AG10803 (cell line): ENCODE data around the gene LMCD1.

ENCODE experiments used
- DNase-seq: peaks from one replicate; pipeline ENCODE4 v3.0.0; 2010; ENCODE audit warnings: low read depth
- H3K4me3 ChIP-seq: 2 replicates; pipeline ENCODE4 v1.5.1; 2011; ENCODE audit warnings: mild to moderate bottlenecking, low read length, control low read depth
- CTCF ChIP-seq: conservative IDR thresholded peaks from 2 replicates; pipeline ENCODE4 v1.5.1; 2011; ENCODE audit warnings: mild to moderate bottlenecking, low read length, control low read depth, inconsistent platforms

LMCD1 gene

DNA sequence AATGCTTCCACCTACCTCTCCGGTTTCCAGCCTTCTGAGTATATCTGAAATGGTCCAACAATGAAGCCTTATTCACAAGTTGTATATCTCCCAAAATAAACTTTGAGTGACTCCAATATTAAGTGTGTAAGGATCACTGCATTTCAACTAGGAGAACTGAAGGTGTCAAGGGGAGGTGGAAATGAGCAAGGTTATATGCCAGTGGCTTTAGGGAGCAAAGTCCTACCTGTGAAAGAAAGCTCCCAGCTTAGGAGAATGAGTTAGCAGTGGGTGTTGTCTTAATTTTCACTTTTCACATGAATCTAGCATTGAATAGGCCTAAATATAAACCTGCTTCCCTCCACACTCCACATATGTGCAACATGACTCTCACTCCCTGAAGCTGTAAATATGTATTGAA lies 29.0 kb downstream of the LMCD1 start:
- no peak overlapping the region for H3K4me3 ChIP-seq
- no peak for TF ChIP-seq CTCF
- DNase-seq: no peak

GRCh38 chr3:8532251-8532871 lies 30.7 kb downstream of the LMCD1 start:
- H3K4me3 ChIP-seq: no peak overlapping the region; the same call in 1 of the 2 replicates
- TF ChIP-seq CTCF: no peak
- DNase-seq: peak; percentile 98

- no peak overlapping the region for H3K4me3 ChIP-seq
- peak; percentile 94 for DNase-seq
- no peak for TF ChIP-seq CTCF
Observed at GRCh38 chr3:8536096-8537056, 34.8 kb downstream of the LMCD1 start.

DNA sequence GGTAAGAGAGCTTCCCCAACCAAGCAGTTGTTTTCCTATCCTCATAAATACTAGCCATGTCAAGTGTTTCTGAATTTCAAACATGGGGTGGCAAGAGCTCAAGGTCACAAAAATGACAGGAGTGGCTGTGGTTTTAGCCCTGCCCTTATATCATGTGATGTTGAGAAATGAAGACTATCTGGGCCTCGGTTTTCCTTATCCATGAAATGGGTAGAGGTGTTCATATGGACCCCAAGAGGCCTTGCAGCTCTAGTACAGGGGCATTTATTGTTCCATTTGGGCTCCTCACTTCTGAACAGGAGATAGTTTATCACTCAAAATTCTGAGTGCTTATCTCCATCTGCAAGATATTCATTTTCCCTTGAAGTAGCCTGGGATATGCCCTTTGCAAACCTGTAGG lies 35.8 kb downstream of the LMCD1 start:
- TF ChIP-seq CTCF: no peak
- DNase-seq: no peak
- H3K4me3 ChIP-seq: no peak overlapping the region

GRCh38 chr3:8538223-8538622 lies 36.6 kb downstream of the LMCD1 start:
- no peak for DNase-seq
- H3K4me3 ChIP-seq: no peak overlapping the region
- TF ChIP-seq CTCF: no peak

- H3K4me3 ChIP-seq: no peak overlapping the region
- DNase-seq: peak; percentile 73
- TF ChIP-seq CTCF: no peak
Observed at GRCh38 chr3:8538913-8539312, 37.3 kb downstream of the LMCD1 start.

DNA sequence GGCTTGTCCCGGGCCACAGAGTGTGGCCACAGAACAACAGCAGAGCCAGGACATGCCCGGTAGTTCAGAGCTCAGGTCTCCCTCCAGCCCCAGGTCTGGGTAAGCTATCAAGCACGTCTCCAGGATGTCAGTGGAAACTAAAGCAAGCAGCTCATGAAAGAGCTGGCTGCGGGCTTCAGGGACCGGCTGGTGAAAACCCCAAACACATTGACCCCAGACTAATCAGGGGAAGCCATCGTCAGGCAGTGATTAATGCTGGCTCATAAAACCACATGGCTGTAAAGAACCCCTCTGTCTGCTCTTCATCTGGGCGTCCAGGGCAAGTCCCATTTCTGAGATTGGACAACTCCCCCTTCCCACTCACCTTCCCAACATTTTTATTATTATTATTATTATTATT lies 37.8 kb downstream of the LMCD1 start:
- DNase-seq: peak; percentile 49
- no peak for TF ChIP-seq CTCF
- no peak overlapping the region for H3K4me3 ChIP-seq
